Ishikawa (cell line): ENCODE measurements around the gene DISP1.

Experiments used
- EGR1 ChIP-seq: IDR thresholded peaks from 2 replicates; pipeline ENCODE4 v1.6.1; 2012
- EP300 ChIP-seq: IDR thresholded peaks from 2 replicates; pipeline ENCODE4 v1.6.1; 2012; ENCODE audit warnings: borderline replicate concordance
- FOXM1 ChIP-seq: IDR thresholded peaks from 2 replicates; pipeline ENCODE4 v1.6.1; 2012; ENCODE audit warnings: low read depth, borderline replicate concordance
- RAD21 ChIP-seq: IDR thresholded peaks from 2 replicates; pipeline ENCODE4 v1.6.1; 2012; ENCODE audit warnings: low read depth
- TAF1 ChIP-seq: IDR thresholded peaks from 2 replicates; pipeline ENCODE4 v1.6.1; 2012; ENCODE audit warnings: low read depth, mild to moderate bottlenecking
- TCF12 ChIP-seq: IDR thresholded peaks from 2 replicates; pipeline ENCODE4 v1.6.1; 2012; ENCODE audit warnings: low read depth
- YY1 ChIP-seq: IDR thresholded peaks from 2 replicates; pipeline ENCODE4 v1.6.1; 2012; ENCODE audit warnings: low read depth
- ZBTB7A ChIP-seq: IDR thresholded peaks from 2 replicates; pipeline ENCODE4 v1.6.1; 2012; ENCODE audit warnings: low read depth
- TF ChIP-seq, protein P1 (sequence below): IDR thresholded peaks from 2 replicates; pipeline ENCODE4 v1.6.1; 2012
- TF ChIP-seq, protein P2 (sequence below): IDR thresholded peaks from 2 replicates; pipeline ENCODE4 v1.6.1; 2012; ENCODE audit warnings: low read depth, mild to moderate bottlenecking
- TF ChIP-seq, protein P3 (sequence below): IDR thresholded peaks from 2 replicates; pipeline ENCODE4 v1.6.1; 2012

DNA sequence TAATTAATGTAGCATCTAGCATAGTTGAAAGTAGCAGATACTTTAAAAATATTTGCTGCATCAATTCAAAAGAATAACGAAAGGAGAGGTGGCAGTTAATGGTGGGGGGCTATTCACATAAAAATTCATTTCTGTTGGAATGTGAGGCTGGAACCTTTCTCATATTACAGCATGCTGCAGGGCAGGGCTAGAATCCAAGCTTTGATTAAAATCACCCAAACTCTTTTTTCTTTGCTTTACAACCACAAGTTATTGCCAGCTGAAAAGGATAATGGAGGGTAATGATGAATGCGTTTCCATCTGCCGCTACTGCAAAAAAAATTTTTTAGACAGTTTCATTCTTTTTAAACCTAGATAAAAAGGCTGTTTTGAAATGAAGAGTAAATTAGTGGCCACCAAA is 9.8 kb downstream of the DISP1 start:
- TF ChIP-seq EP300: no peak
- no peak for TF ChIP-seq YY1
- TF ChIP-seq TAF1: no peak
- TF ChIP-seq, protein P1, sequence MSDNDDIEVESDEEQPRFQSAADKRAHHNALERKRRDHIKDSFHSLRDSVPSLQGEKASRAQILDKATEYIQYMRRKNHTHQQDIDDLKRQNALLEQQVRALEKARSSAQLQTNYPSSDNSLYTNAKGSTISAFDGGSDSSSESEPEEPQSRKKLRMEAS: no peak
- TF ChIP-seq, protein P2, sequence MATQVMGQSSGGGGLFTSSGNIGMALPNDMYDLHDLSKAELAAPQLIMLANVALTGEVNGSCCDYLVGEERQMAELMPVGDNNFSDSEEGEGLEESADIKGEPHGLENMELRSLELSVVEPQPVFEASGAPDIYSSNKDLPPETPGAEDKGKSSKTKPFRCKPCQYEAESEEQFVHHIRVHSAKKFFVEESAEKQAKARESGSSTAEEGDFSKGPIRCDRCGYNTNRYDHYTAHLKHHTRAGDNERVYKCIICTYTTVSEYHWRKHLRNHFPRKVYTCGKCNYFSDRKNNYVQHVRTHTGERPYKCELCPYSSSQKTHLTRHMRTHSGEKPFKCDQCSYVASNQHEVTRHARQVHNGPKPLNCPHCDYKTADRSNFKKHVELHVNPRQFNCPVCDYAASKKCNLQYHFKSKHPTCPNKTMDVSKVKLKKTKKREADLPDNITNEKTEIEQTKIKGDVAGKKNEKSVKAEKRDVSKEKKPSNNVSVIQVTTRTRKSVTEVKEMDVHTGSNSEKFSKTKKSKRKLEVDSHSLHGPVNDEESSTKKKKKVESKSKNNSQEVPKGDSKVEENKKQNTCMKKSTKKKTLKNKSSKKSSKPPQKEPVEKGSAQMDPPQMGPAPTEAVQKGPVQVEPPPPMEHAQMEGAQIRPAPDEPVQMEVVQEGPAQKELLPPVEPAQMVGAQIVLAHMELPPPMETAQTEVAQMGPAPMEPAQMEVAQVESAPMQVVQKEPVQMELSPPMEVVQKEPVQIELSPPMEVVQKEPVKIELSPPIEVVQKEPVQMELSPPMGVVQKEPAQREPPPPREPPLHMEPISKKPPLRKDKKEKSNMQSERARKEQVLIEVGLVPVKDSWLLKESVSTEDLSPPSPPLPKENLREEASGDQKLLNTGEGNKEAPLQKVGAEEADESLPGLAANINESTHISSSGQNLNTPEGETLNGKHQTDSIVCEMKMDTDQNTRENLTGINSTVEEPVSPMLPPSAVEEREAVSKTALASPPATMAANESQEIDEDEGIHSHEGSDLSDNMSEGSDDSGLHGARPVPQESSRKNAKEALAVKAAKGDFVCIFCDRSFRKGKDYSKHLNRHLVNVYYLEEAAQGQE: no peak
- TF ChIP-seq RAD21: no peak
- TF ChIP-seq, protein P3, sequence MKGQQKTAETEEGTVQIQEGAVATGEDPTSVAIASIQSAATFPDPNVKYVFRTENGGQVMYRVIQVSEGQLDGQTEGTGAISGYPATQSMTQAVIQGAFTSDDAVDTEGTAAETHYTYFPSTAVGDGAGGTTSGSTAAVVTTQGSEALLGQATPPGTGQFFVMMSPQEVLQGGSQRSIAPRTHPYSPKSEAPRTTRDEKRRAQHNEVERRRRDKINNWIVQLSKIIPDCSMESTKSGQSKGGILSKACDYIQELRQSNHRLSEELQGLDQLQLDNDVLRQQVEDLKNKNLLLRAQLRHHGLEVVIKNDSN: no peak
- TF ChIP-seq EGR1: no peak
- no peak for TF ChIP-seq TCF12
- TF ChIP-seq ZBTB7A: no peak
- no peak for TF ChIP-seq FOXM1
